NCI-H82 treated with DMSO at 0.1 percent for 48 hours (cell line): Measurements from ENCODE around the gene ARHGAP28.
"Not testable (repeated sequence)": the region's sequence is repeated elsewhere in the genome, so short reads cannot be mapped to it uniquely, and the experiment has no call there.

Experiments used
- DNase-seq: peaks from one replicate; lab custom pipeline; 2025; ENCODE audit not compliant: unreplicated experiment; lab: John Stamatoyannopoulos, UW

ARHGAP28 gene

GRCh38 chr18:6775237-6775636, 45.7 kb downstream of the ARHGAP28 start:
- DNase-seq = no peak

- DNase-seq = no peak
Measured at GRCh38 chr18:6775702-6776101, 46.2 kb downstream of the ARHGAP28 start.

GRCh38 chr18:6776188-6776587, 46.7 kb downstream of the ARHGAP28 start:
- DNase-seq = no peak

GRCh38 chr18:6777509-6777908, 48.0 kb downstream of the ARHGAP28 start:
- no peak for DNase-seq

GRCh38 chr18:6778459-6779247, 49.1 kb downstream of the ARHGAP28 start:
- no peak for DNase-seq

GRCh38 chr18:6781142-6781714, 51.7 kb downstream of the ARHGAP28 start:
- DNase-seq = no peak

- no peak for DNase-seq
Measured at GRCh38 chr18:6781796-6782195, 52.3 kb downstream of the ARHGAP28 start.

- DNase-seq = no peak
Measured at GRCh38 chr18:6782861-6783260, 53.3 kb downstream of the ARHGAP28 start.

GRCh38 chr18:6784046-6784445, 54.5 kb downstream of the ARHGAP28 start:
- DNase-seq = no peak

GRCh38 chr18:6785001-6785400, 55.5 kb downstream of the ARHGAP28 start:
- no peak for DNase-seq

GRCh38 chr18:6785411-6785810, 55.9 kb downstream of the ARHGAP28 start:
- DNase-seq = no peak

- DNase-seq = no peak
Measured at GRCh38 chr18:6792391-6792790, 62.9 kb downstream of the ARHGAP28 start.

- no peak for DNase-seq
Measured at GRCh38 chr18:6793455-6793854, 63.9 kb downstream of the ARHGAP28 start.

GRCh38 chr18:6793986-6794385, 64.5 kb downstream of the ARHGAP28 start:
- DNase-seq = no peak

- DNase-seq = no peak
Measured at GRCh38 chr18:6795307-6795706, 65.8 kb downstream of the ARHGAP28 start.

GRCh38 chr18:6796511-6796910, 67.0 kb downstream of the ARHGAP28 start:
- DNase-seq = no peak

- DNase-seq = no peak
Measured at GRCh38 chr18:6797171-6797570, 67.7 kb downstream of the ARHGAP28 start.

- DNase-seq = no peak
Measured at GRCh38 chr18:6798896-6799295, 69.4 kb downstream of the ARHGAP28 start.

GRCh38 chr18:6800309-6800708, 70.8 kb downstream of the ARHGAP28 start:
- DNase-seq = not testable (repeated sequence)

GRCh38 chr18:6807515-6808257, 78.2 kb downstream of the ARHGAP28 start:
- no peak for DNase-seq

GRCh38 chr18:6810191-6810590, 80.7 kb downstream of the ARHGAP28 start:
- DNase-seq = no peak

GRCh38 chr18:6811816-6812215, 82.3 kb downstream of the ARHGAP28 start:
- DNase-seq = no peak
